IPS-18c (cell line): ENCODE results near the gene PDE4D.

ENCODE experiments used
- H3K4me3 ChIP-seq: 2 replicates; pipeline ENCODE4 v1.7.0; 2013; ENCODE audit warnings: low read depth, mild to moderate bottlenecking, low read length, moderate library complexity; ENCODE audit not compliant: insufficient read depth
- H3K9me3 ChIP-seq: one replicate; pipeline ENCODE4 v1.6.1; 2013; ENCODE audit warnings: mild to moderate bottlenecking, low read length, moderate library complexity; ENCODE audit not compliant: control insufficient read depth, insufficient read depth

Gene PDE4D

GRCh38 chr5:59558501-59558900, 335.0 kb downstream of the PDE4D start:
- Histone ChIP-seq H3K9me3 (no peaks in the 10 kb centered on the region), H3K4me3 (no peak overlapping the region)

GRCh38 chr5:59557572-59557971, 336.0 kb downstream of the PDE4D start:
- Histone ChIP-seq H3K4me3 (no peak overlapping the region), H3K9me3 (no peaks in the 10 kb centered on the region)

DNA sequence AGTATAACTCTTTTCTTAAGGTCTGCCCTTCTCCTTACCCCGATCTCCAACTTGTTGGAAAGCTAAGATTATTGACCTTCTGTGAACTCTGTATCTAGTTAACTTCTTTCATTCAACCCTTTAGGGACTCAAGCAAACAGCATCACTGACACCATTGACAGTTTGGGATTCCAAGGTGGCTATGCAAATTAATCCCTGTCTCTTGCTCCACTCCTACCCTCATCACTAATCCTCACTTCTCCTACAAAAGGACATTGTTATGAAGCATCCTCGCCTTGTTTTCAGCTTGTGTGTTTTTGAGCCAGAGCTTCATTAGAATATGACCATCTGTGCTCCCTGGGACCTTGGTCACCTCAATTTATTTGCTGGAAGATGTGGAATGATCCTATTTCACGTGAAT, 337.9 kb downstream of the PDE4D start:
- H3K4me3 ChIP-seq: no peak overlapping the region
- no peaks in the 10 kb centered on the region for H3K9me3 ChIP-seq

- H3K4me3 ChIP-seq: no peak overlapping the region
- H3K9me3 ChIP-seq: no peaks in the 10 kb centered on the region
These were observed 339.0 kb downstream of the PDE4D start for GRCh38 chr5:59554501-59554900.

DNA sequence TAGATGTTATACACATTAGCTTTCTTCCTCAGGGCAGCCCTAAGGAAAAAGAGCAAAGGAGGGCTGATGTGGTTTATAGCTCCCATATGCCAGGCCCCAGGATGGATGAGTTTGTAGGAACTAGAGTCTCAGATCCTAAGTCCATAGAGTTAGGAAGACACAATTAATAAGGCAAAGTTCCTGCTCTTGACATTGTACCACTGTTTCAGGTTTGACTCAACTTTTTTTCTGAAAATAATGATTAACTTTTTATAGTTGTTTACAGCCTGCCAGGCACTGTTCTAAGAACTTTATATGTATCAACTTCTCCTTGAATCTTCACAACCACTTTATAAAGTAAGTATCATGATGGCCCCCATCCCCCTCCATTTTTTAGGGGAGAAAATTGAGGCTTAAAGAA, 339.5 kb downstream of the PDE4D start:
- Histone ChIP-seq H3K4me3 (no peak overlapping the region), H3K9me3 (no peaks in the 10 kb centered on the region)

DNA sequence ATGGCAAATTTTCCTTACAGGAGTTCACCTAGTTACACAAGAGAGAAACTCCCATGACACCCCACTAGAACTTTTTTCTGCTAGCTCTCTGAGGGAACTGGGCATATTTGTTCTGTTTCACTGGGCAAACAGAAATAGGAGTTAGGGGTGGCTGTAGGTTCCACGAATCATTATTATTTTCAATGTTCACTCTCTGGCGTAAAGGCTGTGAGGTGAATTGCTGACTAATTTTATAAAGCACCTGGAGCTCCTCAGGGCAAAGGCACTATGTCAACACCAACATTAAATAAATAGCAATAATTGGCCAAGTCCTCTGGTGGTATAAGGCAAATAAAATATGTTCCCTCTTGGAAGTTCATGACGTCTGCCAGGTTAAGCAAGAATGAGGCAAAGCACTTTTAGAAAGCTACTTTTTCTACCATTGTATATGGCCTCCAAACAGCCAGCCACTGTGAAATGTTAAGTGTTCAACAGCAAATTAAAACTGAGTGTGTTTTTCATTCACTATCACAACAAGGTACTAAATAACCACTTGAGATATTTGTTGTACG, 344.6 kb downstream of the PDE4D start:
- no peak overlapping the region for H3K4me3 ChIP-seq

GRCh38 chr5:59547731-59548130, 345.8 kb downstream of the PDE4D start:
- Histone ChIP-seq H3K4me3 (no peak overlapping the region), H3K9me3 (no peaks in the 10 kb centered on the region)

More for the DNA sequence above, 344.6 kb downstream of the PDE4D start:
- H3K9me3 ChIP-seq: no peaks in the 10 kb centered on the region

DNA sequence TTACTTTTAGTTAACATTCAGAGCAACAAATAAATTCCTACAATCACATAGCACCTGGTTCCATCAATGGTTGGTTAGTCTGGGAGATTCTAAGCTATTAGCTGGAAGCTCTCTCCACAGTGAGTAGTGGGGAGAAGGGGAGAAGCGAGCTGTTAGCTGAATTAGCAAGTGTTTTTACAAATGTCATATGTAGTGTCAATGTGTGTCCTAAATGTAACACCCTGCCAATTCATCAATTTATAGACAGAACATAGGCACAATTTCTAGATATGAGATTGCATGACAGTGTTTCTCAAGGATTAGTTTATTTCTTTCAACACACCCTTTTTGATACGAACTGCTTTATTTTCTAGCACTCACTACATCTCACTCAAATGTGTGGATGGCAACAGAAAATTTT, 349.0 kb downstream of the PDE4D start:
- no peaks in the 10 kb centered on the region for H3K9me3 ChIP-seq
- no peak overlapping the region for H3K4me3 ChIP-seq

- no peak overlapping the region for H3K4me3 ChIP-seq
- H3K9me3 ChIP-seq: no peaks in the 10 kb centered on the region
These were observed 349.6 kb downstream of the PDE4D start for GRCh38 chr5:59543821-59544442.

- H3K9me3 ChIP-seq: no peaks in the 10 kb centered on the region
These were observed 350.4 kb downstream of the PDE4D start for GRCh38 chr5:59542851-59543820.

GRCh38 chr5:59542306-59542705, 351.2 kb downstream of the PDE4D start:
- no peaks in the 10 kb centered on the region for H3K9me3 ChIP-seq
- no peak overlapping the region for H3K4me3 ChIP-seq

More at GRCh38 chr5:59542851-59543820, 350.4 kb downstream of the PDE4D start:
- no peak overlapping the region for H3K4me3 ChIP-seq

DNA sequence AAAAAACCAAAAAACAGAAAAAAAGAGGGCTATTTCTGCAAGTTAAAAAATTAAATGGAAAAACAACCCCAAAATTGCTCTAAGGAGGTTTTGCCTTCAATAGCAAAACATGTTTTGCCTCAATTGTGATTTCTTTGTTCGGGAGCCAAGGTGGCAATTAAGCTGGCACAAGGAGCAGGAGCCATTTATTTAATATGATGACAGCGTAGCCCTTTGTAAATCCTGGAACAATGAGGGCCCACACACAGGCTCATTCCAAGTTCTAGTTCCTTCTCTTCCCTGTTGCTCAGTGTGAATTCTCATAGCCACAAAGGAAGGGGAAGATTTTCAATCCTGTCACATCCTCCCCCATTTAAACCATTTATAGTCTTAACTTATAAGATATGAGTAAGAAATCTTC, 353.2 kb downstream of the PDE4D start:
- H3K4me3 ChIP-seq: no peak overlapping the region
- H3K9me3 ChIP-seq: no peaks in the 10 kb centered on the region

DNA sequence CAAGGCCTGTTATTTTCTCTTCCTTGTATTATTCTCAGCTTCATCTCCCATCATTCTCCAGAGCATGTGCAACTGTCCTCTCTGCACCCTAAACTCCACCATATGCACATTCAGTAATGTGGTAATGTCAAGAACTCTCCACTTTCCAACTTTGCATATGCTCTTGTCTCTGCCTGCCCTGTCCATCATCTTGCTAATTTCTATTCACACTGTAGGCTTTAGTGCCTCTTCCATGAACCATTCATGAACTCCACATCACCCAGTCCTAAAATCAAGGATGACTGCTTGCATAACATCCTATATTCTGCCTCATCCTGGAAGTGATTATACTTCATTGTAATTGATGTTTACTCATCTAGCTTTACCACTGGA, 354.8 kb downstream of the PDE4D start:
- H3K9me3 ChIP-seq: no peaks in the 10 kb centered on the region
- no peak overlapping the region for H3K4me3 ChIP-seq

DNA sequence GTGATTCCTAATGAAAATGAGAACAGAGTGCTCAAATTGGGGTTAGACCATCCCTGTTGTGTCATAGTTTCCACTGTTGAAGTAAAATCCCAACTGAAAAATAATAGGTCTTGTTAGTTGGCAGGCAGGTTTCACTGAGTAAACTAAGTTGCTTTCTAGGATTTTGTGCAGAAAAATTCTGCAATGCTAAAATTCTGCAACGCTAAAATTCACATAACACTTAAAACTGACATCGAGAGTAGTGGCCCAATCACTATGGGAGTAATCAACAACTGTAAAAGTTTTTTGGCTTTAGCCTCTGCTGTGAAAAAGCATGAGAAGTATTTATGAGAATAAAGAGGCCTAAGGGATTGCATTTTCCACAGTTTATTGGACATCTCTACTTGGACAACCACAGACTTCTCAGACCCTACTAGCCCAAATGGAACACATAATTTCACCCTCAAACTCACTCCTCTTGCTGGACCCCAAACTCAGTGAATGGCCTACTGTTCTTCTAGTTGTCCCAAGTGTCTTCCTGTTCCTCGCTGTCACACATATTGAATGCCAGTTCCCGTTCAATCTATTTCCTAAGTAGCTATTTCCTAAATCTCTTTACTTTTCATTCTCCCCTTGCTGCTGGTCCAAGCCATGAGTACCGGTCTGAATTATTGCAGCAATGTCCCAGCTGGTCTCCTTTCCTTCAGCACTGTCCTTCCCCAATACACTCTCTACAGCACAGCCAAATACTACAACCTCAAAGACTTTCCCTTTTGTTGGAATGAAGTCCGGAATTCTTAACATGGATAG, 355.4 kb downstream of the PDE4D start:
- H3K9me3 ChIP-seq: no peaks in the 10 kb centered on the region
- no peak overlapping the region for H3K4me3 ChIP-seq

DNA sequence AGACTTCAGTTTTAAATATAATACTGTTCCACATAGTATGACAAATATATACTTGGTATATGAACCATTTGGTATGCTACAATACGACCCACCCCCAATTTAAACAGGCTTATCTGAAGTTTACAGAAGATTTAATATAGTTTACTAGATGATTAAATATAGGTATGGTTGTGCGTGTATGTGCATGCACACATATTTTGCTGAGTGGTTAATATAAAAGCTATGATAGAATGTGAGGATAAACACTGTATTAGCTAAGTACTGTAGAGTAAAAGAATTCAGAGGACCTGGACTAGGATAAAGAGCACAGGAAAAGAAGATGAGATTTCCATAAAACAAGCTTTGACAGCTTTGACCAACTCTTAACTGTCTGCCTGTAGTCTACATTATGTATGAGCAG, 356.7 kb downstream of the PDE4D start:
- Histone ChIP-seq H3K4me3 (no peak overlapping the region), H3K9me3 (no peaks in the 10 kb centered on the region)

DNA sequence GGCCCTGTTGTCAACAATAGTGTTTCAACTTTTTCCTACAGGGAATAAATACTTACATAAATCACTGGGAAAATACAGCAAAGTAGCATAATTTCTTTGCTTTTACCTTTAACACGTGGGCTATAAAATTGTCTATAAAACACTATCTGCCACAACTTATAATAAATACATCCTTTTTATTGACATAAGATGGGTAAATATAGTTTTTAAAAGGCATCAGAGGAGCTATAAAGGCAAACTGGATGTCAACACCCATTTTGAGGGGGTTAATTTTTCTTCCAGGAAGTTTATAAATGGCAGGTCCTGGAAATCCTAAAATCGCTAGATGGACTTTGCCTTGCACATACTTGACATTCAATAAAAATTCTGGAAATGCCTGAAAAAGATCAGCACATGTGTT, 358.0 kb downstream of the PDE4D start:
- Histone ChIP-seq H3K9me3 (no peaks in the 10 kb centered on the region), H3K4me3 (no peak overlapping the region)

DNA sequence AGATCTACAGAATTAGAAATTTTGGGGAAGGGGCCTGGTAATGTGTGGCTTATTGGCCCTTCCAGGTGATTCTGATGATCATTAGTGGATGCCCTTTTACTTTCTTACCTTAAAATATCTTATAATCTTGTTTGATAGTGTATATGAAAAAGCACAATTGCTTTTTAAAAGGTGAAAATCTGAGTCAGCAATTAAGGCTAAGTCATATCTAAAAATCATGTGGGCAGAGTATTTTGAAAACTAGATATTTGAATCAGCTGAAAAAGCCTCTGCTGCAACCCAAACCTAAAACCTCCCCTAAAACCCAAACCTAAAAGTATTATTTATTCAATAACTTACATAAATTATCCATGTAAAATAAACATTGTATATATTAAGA, 359.8 kb downstream of the PDE4D start:
- Histone ChIP-seq H3K9me3 (no peaks in the 10 kb centered on the region), H3K4me3 (no peak overlapping the region)
